GM19035 (cell line): ENCODE measurements around the gene SUN5.
"Not testable (repeated sequence)": the region's sequence is repeated elsewhere in the genome, so short reads cannot be mapped to it uniquely, and the experiment has no call there.

Experiments
- ATAC-seq: cut with Tn5 transposase; IDR thresholded peaks from one replicate; pipeline ENCODE4 v1.9.1; 2021; ENCODE audit not compliant: unreplicated experiment

Gene SUN5

GRCh38 chr20:32965581-32966373 is 38.5 kb downstream of the SUN5 start:
- ATAC-seq = no peak

DNA sequence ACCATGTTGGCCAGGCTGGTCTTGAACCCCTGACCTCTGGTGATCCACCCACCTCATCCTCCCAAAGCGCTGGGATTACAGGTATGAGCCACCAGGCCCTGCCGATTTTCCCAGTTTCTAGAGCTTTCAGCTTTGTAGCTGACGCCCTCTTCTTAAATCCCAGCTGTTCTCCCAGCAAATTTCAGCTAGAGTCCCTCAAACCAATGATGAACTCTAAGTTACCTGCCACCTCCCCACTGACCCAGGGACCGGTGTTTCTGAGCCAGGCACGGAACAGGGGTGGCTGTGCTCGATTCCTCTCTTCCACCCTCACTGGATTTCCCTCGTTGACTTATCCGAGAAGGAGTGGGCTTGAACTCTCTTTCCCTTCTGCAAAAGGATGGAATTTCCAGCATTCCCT is 39.1 kb downstream of the SUN5 start:
- ATAC-seq = no peak

- ATAC-seq = no peak
Observed at GRCh38 chr20:32964575-32964974, 39.7 kb downstream of the SUN5 start.

DNA sequence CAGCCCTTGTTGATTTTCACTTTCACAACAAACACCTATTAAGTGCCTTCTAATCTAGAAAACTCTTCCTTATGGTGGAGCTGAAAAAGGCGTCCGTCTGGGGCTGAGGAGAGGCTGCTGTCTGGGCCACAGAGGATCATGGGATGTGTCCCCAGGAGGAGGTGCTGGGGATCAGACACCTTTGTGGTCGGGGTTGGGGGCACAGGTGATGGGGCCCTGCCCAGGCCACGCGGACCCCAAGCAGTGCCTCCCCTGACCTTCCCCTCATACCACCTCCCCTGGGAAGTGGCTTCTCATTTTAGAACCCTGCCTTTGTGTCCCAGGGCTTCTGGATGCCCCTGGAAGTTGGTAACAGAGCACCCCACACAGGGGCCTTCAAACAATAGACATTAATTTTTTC is 41.1 kb downstream of the SUN5 start:
- no peak for ATAC-seq

DNA sequence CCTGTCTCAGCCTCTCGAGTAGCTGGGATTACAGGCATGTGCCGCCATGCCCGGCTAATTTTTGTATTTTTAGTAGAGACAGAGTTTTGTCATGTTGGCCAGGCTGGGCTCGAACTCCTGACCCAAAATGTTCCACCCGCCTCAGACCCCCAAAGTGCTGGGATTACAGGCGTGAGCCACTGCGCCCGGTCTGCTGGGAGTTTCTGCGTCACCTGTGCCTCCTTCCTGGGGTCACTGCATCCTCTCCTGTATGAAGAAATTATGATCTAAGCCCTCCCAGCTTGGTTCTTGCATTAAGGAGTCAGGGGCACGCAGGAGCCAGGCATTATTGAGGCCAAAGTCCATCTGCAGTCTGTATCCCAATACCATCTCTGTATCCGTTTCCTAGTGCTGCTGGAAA is 41.6 kb downstream of the SUN5 start:
- not testable (repeated sequence) for ATAC-seq

DNA sequence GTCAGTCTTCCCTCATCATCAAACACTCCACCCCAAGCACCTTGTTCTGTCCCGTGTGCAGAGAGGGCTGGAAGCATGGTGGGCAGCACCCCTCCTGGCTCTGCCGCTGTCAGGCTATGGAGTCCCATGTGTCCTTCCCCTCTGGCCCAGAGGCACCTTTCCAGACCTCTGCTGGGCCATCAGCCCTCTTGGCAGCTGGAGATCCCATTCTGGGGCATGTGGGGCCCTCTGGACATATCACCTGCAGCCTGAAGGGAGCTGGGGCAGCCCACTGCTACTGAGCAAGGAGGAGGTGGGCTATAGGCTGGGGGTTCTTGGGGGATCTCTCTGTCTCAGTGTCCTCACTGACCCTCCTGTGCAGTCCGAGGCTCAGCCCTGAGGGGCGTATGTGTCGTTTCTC is 42.2 kb downstream of the SUN5 start:
- no peak for ATAC-seq

DNA sequence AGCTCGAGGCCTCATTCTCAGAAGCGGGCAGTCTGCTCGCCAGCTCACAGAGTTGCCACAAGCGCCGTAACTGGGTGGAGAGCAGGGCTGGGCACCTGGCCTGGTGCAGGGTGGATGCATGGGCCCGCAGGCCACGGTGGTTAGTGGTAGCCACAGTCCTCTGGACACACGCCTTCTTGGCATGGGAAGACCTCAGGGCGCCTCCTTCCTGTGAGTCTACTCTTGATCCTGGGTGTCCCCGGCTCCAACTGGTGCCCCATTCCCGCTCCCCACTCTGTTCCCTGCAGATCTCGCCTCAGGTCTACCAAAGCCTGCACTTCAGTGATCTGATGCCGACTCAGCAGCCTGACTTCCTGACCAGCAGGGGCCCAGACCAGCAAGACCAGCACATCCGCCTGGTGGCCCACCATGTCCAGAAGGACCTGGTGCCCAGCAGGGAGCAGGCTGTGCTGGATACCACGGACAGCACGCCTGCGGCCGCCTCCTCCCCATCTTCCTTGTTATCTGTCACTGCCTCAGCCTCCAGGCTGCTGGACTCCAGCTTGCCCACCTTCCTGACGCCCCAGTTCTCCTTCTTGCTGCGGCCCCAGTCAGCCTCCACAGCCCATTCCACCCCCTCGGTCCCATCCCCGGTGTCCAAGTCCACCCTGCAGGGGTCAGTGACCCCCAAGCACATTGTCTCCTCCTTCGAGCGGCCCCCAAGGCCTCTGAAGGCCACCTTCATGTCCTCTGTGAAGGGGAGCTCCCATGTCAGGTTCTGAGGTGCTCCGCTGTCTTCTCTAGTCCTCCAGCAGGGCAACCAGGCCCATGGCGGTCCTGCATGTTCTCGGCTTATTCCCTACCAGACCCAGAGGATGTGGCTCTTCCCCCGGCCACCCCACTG is 43.1 kb downstream of the SUN5 start:
- ATAC-seq = no peak

- ATAC-seq = no peak
Observed at GRCh38 chr20:32960222-32960518, 44.1 kb downstream of the SUN5 start.

DNA sequence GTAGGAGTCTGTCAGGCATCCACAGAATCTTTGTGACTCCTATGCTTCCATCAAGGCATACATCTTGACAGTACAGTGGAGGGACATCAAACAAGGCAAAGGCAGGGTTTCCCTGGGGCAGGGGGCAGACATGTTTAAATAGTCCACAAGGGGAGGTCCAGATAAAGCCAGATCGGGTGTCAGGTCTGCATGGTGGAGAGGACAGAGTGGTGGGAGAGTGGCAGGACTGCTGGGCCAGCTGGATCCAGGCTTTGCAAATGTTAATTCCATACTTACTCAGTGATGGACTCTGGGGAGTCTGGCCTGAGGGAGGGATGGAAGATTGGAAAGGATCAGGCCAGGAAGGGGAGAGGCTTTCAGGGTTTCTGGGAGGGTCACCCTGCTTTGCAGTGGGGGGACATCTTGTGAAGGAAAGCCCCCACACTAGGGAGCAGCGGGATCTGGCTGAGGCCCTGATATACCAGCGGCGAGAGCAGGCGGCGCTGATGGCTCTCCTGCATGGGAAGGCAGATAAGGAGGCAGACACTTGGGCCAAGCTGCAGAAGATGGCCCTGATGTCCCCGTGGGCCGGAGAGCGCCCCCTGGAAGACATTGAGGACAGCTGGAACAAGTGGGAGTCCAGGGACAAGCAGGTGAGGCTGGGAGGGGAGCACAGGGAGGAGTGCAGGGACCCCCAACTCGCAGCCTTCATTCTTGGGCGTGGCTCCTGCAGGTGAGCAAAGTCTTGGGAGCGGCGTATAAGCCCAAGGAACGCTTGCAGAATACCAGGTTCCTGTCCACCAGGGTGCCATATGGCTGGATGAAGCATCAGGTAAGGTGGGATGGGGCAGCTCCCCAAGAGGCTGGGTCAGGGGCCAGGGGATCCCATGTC is 44.6 kb downstream of the SUN5 start:
- no peak for ATAC-seq

DNA sequence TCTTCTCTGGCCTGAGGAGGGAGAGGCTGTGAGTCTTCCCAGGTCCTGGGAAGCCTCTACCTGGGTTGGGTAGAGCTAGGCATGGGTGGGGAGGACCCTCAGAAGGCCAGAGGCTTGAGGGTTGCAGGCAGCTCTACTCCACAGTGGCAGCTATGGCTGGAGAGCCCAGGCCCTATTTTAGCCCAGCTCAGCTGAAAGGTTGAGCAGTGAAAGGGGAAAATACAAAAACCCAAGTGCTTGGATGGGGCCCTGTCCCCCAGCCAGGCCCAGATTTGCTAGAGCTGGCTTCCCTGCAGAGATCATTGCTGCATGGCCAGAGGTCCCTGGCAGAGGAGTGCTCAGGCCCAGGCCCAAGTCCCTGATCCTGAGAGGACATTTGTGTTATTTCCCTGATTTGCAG is 45.7 kb downstream of the SUN5 start:
- no peak for ATAC-seq

- no peak for ATAC-seq
Observed at GRCh38 chr20:32957459-32957858, 46.8 kb downstream of the SUN5 start.

DNA sequence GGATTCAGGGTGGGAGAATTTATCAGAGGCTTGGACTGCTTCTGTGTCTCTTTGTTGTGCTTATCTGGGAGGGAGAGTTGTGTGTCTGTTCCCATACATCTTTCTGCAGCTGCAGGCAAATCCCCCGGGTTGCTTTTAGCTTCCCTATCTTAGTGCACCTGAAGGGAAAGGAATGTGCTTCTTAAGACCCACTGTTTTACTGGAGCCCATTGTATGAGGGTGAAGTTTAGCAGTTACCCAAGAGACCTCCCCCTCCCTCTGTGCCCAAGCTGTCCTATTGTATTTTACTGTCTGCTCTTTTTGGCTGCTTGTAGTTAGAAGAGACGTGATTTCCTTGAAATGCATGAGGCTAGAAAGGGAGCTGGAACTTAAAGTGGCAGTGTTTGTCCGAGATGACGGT is 53.7 kb downstream of the SUN5 start:
- ATAC-seq = not testable (repeated sequence)

- no peak for ATAC-seq
Observed at GRCh38 chr20:32946629-32947028, 57.6 kb downstream of the SUN5 start.

- ATAC-seq = no peak
Observed at GRCh38 chr20:32945710-32946221, 58.5 kb downstream of the SUN5 start.

DNA sequence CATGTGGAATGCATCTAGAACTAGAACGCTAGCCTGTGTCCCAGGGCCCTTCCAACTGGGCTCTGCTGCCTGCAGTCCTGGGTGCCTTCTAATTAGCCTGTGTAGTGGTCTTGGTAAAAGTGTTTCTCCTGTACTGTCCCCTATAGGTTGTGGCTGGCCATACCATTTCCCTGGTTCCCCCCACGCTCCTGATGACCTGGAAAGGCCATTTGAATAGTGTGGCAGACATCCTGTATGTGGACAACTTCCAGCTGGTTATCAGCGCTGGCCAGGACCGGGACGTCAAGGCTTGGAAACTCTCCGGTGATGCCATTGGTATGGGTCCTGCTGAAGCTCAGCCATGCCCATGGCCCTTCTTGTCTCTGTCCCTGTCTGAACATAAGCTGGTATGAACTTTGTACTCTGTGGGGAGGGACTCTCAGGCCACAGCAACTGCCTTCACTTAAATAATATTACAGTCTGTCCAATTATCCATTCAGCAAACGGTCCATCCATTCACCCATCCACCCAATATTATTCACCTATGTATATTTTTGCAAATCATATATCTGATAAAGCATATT is 60.7 kb downstream of the SUN5 start:
- no peak for ATAC-seq

GRCh38 chr20:32941155-32941885 is 62.9 kb downstream of the SUN5 start:
- ATAC-seq = no peak

DNA sequence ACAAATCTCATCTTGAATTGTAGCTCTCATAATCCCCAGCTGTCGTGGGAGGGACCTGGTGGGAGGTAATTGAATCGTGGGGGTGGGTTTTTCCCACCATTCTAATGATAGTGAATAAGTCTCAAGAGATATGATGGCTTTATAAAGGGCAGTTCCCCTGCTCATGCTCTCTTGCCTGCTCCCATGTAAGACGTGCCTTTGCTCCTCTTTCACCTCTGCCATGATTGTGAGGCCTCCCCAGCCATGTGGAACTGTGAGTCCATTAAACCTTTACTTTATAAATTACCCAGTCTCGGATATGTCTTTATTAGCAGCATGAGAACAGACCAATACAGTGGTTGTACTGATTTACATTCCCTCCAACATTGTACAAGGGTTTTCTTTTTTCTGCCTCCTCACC is 69.7 kb downstream of the SUN5 start:
- no peak for ATAC-seq
